ENCODE data around the gene SAG. TPM values are rescaled to one million over a fixed set of nuclear protein-coding genes. Genes with fewer than 3 reads are reported as not detected.

The SAG gene
- total and polyA plus RNA-seq, 9 of the 15 experiments (the other 6 are each of a cell fraction or from before 2014, with no cell fraction given): 0.04 to 0.64 (median 0.31) TPM; not detected in 5

DNA sequence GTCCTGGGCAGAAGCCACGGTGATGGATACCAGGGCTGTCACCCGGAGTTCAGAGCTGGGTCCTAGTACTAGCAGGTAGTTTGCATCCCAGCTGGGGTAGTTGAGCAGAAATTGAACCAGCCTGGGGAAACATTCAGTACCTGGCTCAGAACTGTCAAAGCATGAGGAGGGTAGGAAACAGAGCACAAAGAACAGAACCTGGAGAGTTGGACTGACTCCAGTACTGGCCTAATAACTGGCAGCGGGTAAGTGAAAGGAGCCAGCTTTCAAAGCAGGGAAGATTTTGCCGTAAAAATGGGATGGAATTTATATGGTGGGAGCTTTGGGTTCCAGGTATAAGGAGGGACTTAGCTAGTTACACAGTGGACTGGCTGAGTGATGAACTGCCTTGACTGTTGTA is 32.4 kb upstream of the SAG start:
- Histone ChIP-seq H3K27me3 (ENCODE audit: control insufficient read depth in 2 of 2, insufficient read depth in 2 of 2, low read length in 2 of 2) (no peaks in the 10 kb centered on the region), H3K9me1 (ENCODE audit: control insufficient read depth, insufficient read depth, low read length) (peaks cover 3% of the 10 kb centered on the region), H3K36me3 (ENCODE audit: control insufficient read depth, insufficient read depth, low read length) (peaks cover 93% of the 10 kb centered on the region), H3K4me1 (replicated peaks in 1 of 2; ENCODE audit: control insufficient read depth in 2 of 2, insufficient read depth in 2 of 2, low read length in 2 of 2) (no peaks in the 10 kb centered on the region), H3K27ac (ENCODE audit: extremely low read depth, low read depth, low read length) (no peak overlapping the region), H4K20me1 (replicated peaks; ENCODE audit: control insufficient read depth, insufficient read depth, low read length) (no peaks in the 10 kb centered on the region), H3K9me3 (replicated peaks; ENCODE audit: control insufficient read depth, insufficient read depth, low read depth, low read length) (no peaks in the 10 kb centered on the region), H3K9ac (ENCODE audit: insufficient read depth in 1 of 2, low read depth in 2 of 2, low read length in 2 of 2) (no peak overlapping the region), H3K79me2 (ENCODE audit: control insufficient read depth, insufficient read depth, low read length) (no peaks in the 10 kb centered on the region), H3K4me2 (ENCODE audit: insufficient read depth, low read length) (no peak overlapping the region), H3K4me3 (no peak overlapping the region), H2AFZ (ENCODE audit: low read depth, low read length) (no peak overlapping the region)
- in situ Hi-C loops (cut with MboI) (no loop called here), intact Hi-C loops (cut with micrococcal nuclease) (no loop called here)
- TF ChIP-seq, protein P1, sequence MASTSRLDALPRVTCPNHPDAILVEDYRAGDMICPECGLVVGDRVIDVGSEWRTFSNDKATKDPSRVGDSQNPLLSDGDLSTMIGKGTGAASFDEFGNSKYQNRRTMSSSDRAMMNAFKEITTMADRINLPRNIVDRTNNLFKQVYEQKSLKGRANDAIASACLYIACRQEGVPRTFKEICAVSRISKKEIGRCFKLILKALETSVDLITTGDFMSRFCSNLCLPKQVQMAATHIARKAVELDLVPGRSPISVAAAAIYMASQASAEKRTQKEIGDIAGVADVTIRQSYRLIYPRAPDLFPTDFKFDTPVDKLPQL (IDR thresholded peaks at IDR 0.05; ENCODE audit: extremely low read depth, insufficient read length): no peak
- TF ChIP-seq SNRNP70 (optimal IDR thresholded peaks at IDR 0.05; ENCODE audit: low read depth, low read length): no peak
- TF ChIP-seq SRSF1 (IDR thresholded peaks at IDR 0.05; ENCODE audit: low read depth, low read length): no peak
- TF ChIP-seq, protein P2, sequence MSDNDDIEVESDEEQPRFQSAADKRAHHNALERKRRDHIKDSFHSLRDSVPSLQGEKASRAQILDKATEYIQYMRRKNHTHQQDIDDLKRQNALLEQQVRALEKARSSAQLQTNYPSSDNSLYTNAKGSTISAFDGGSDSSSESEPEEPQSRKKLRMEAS (CRISPR knock-in tag; IDR thresholded peaks at IDR 0.05): no peak
- no peak for TF ChIP-seq ZNF384 (IDR thresholded peaks at IDR 0.05; ENCODE audit: low read depth, low read length)
- TF ChIP-seq CHD2 (IDR thresholded peaks at IDR 0.05; ENCODE audit: low read depth, low read length): no peak
- no peak for TF ChIP-seq BRD9 (IDR thresholded peaks at IDR 0.05; ENCODE audit: low read depth, partially characterized antibody)
- TF ChIP-seq TFAM (CRISPR knock-in tag; conservative IDR thresholded peaks at IDR 0.05): no peak
- TF ChIP-seq, protein P3, sequence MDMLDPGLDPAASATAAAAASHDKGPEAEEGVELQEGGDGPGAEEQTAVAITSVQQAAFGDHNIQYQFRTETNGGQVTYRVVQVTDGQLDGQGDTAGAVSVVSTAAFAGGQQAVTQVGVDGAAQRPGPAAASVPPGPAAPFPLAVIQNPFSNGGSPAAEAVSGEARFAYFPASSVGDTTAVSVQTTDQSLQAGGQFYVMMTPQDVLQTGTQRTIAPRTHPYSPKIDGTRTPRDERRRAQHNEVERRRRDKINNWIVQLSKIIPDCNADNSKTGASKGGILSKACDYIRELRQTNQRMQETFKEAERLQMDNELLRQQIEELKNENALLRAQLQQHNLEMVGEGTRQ (CRISPR knock-in tag; IDR thresholded peaks at IDR 0.05): no peak
- no peak for TF ChIP-seq ZKSCAN3 (CRISPR knock-in tag; IDR thresholded peaks at IDR 0.05)
- no peak for TF ChIP-seq ZNF140 (CRISPR knock-in tag; IDR thresholded peaks at IDR 0.05)
- no peak for TF ChIP-seq NR3C1 (CRISPR knock-in tag; IDR thresholded peaks at IDR 0.05)
- no peak for TF ChIP-seq CBX8 (IDR thresholded peaks at IDR 0.05; ENCODE audit: borderline replicate concordance, extremely low read depth, low read depth, low read length, poor library complexity, severe bottlenecking)
- TF ChIP-seq ATF7 (IDR thresholded peaks at IDR 0.05): no peak
- TF ChIP-seq LCOR (CRISPR knock-in tag; IDR thresholded peaks at IDR 0.05): no peak
- ChIA-PET POLR2A (interaction anchor here (1.4 kb wide), 1 partner anchor 10 kb away, joined by 5 read pairs; no protein-coding TSS in a partner anchor), CTCF (ENCODE audit: low intra/inter-chr PET ratio) (no interaction called here)
- no TSS peak for BruUV-seq (replicated peaks)
- ATAC-seq (no peak), DNase-seq (ENCODE audit: extremely low read depth in 1 of 4, low spot score in 3 of 4) (no peak), FAIRE-seq (no peak)
- WGBS (ENCODE audit: insufficient coverage, low coverage, missing lambda C conversion rate): 88% methylated on average over 3 of the region's 4 CpGs
